HCT116 (cell line): ENCODE measurements around the gene GRAMD4.

Source experiments
- CEBPB ChIP-seq: IDR thresholded peaks from 2 replicates; pipeline ENCODE4 v1.6.1; 2012; ENCODE audit warnings: low read depth
- EZH2 ChIP-seq: fragments of 200-600 bp; sonication (generic); IDR thresholded peaks from 2 replicates; pipeline ENCODE4 v1.6.1; 2017; ENCODE audit warnings: antibody characterized with exemption, mixed run types
- FOSL1 ChIP-seq: IDR thresholded peaks from 2 replicates; pipeline ENCODE4 v1.6.1; 2012; ENCODE audit warnings: low read depth
- JUND ChIP-seq: IDR thresholded peaks from 2 replicates; pipeline ENCODE4 v1.6.1; 2012
- POLR2A ChIP-seq: IDR thresholded peaks from 2 replicates; pipeline ENCODE4 v1.7.0; 2011; ENCODE audit warnings: borderline replicate concordance; ENCODE audit not compliant: insufficient read depth, insufficient read length; ENCODE audit errors: extremely low read depth
- POLR2AphosphoS5 ChIP-seq: IDR thresholded peaks from 2 replicates; pipeline ENCODE4 v1.6.1; 2011; ENCODE audit warnings: mild to moderate bottlenecking, low read depth, low read length, moderate library complexity
- RAD21 ChIP-seq: IDR thresholded peaks from 2 replicates; pipeline ENCODE4 v1.6.1; 2012; ENCODE audit warnings: low read depth, mild to moderate bottlenecking
- ZBTB33 ChIP-seq: IDR thresholded peaks from 2 replicates; pipeline ENCODE4 v1.6.1; 2011; ENCODE audit warnings: mild to moderate bottlenecking, low read length, moderate library complexity; ENCODE audit not compliant: insufficient replicate concordance; ENCODE audit errors: extremely low read depth
- ZNF274 ChIP-seq: fragments of 200-500 bp; sonication (Bioruptor generic); IDR thresholded peaks from 2 replicates; pipeline ENCODE4 v1.6.1; 2014; ENCODE audit warnings: mild to moderate bottlenecking, low read depth, low read length, inconsistent platforms
- TF ChIP-seq, protein P1 (sequence below), 3 experiments: fragments of 200-600 bp in 1 of 3; sonication (generic) in 1 of 3; IDR thresholded peaks in 2 of 3; conservative IDR thresholded peaks in 1 of 3; 2 replicates each; pipeline ENCODE4 v1.5.1; 2012 to 2017; ENCODE audit warnings: low read depth in 2 of 3, low read length in 2 of 3, antibody characterized with exemption in 1 of 3, borderline replicate concordance in 1 of 3, control low read depth in 1 of 3, mild to moderate bottlenecking in 1 of 3, mixed read lengths in 1 of 3, mixed run types in 1 of 3, moderate library complexity in 1 of 3; ENCODE audit not compliant: insufficient read depth in 1 of 3
- TF ChIP-seq, protein P2 (sequence below): IDR thresholded peaks from 2 replicates; pipeline ENCODE4 v1.6.1; 2012; ENCODE audit warnings: low read depth

GRCh38 chr22:46682011-46682731, 62.0 kb downstream of the GRAMD4 start:
- TF ChIP-seq FOSL1 = no peak
- TF ChIP-seq, protein P1, sequence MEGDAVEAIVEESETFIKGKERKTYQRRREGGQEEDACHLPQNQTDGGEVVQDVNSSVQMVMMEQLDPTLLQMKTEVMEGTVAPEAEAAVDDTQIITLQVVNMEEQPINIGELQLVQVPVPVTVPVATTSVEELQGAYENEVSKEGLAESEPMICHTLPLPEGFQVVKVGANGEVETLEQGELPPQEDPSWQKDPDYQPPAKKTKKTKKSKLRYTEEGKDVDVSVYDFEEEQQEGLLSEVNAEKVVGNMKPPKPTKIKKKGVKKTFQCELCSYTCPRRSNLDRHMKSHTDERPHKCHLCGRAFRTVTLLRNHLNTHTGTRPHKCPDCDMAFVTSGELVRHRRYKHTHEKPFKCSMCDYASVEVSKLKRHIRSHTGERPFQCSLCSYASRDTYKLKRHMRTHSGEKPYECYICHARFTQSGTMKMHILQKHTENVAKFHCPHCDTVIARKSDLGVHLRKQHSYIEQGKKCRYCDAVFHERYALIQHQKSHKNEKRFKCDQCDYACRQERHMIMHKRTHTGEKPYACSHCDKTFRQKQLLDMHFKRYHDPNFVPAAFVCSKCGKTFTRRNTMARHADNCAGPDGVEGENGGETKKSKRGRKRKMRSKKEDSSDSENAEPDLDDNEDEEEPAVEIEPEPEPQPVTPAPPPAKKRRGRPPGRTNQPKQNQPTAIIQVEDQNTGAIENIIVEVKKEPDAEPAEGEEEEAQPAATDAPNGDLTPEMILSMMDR (IDR thresholded peaks at IDR 0.05 in 2 of 3, conservative IDR thresholded peaks at IDR 0.05 in 1 of 3; ENCODE audit: borderline replicate concordance in 1 of 3, insufficient read depth in 1 of 3, low read depth in 2 of 3, low read length in 2 of 3) = no peak
- no peak for TF ChIP-seq POLR2A
- no peak for TF ChIP-seq ZNF274
- TF ChIP-seq ZBTB33 = no peak
- no peak for TF ChIP-seq EZH2
- TF ChIP-seq CEBPB = no peak
- TF ChIP-seq POLR2AphosphoS5 = no peak
- no peak for TF ChIP-seq RAD21
- TF ChIP-seq JUND = no peak
- TF ChIP-seq, protein P2, sequence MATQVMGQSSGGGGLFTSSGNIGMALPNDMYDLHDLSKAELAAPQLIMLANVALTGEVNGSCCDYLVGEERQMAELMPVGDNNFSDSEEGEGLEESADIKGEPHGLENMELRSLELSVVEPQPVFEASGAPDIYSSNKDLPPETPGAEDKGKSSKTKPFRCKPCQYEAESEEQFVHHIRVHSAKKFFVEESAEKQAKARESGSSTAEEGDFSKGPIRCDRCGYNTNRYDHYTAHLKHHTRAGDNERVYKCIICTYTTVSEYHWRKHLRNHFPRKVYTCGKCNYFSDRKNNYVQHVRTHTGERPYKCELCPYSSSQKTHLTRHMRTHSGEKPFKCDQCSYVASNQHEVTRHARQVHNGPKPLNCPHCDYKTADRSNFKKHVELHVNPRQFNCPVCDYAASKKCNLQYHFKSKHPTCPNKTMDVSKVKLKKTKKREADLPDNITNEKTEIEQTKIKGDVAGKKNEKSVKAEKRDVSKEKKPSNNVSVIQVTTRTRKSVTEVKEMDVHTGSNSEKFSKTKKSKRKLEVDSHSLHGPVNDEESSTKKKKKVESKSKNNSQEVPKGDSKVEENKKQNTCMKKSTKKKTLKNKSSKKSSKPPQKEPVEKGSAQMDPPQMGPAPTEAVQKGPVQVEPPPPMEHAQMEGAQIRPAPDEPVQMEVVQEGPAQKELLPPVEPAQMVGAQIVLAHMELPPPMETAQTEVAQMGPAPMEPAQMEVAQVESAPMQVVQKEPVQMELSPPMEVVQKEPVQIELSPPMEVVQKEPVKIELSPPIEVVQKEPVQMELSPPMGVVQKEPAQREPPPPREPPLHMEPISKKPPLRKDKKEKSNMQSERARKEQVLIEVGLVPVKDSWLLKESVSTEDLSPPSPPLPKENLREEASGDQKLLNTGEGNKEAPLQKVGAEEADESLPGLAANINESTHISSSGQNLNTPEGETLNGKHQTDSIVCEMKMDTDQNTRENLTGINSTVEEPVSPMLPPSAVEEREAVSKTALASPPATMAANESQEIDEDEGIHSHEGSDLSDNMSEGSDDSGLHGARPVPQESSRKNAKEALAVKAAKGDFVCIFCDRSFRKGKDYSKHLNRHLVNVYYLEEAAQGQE = no peak
